HCT116 (cell line): ENCODE data around the gene CHMP1B. TPM values are rescaled to one million over a fixed set of nuclear protein-coding genes. Genes with fewer than 3 reads are reported as not detected.

Experiments
- ATAC-seq: fragments of 200-7000 bp; cut with Tn5 transposase; 2 replicates; pipeline ENCODE4 v1.9.1; 2020; ENCODE audit warnings: mild to moderate bottlenecking, moderate library complexity
- BruUV-seq: library from RNA; stranded (reverse); fragments of 400-500 nt; replicated peaks from 2 replicates; lab custom pipeline; 2021; lab: Mats Ljungman, UMichigan
- CTCF ChIA-PET: fragments of 300-600 bp; sonication (Branson Sonifier 250); formaldehyde crosslinking; loops from one replicate; lab custom pipeline; 2021; ENCODE audit warnings: antibody characterized with exemption; lab: Charles Lee
- POLR2A ChIA-PET: fragments of 300-600, 350-600 bp; sonication (Branson Sonifier 250); formaldehyde crosslinking; loops from one replicate; lab custom pipeline; 2021; ENCODE audit warnings: antibody characterized with exemption; lab: Charles Lee
- RAD21 ChIA-PET, 2 experiments: fragments of 300-600 bp; sonication (Branson Sonifier 250); formaldehyde crosslinking; loops; one replicate each; lab custom pipeline; 2023; ENCODE audit warnings: low total read pairs in 2 of 2; ENCODE audit not compliant: uncharacterized antibody in 2 of 2, unreplicated experiment in 2 of 2, low non-redundant PET in 1 of 2; lab: Charles Lee
- DNase-seq: peaks from one replicate; pipeline ENCODE4 v3.0.0-alpha.2; 2010; ENCODE audit warnings: low read depth, low spot score
- H2AFZ ChIP-seq: fragments of 200-600 bp; shearing (Covaris generic), sonication (generic); 2 replicates; pipeline ENCODE4 v1.6.1; 2017; ENCODE audit warnings: low read depth, mixed run types, mixed read lengths, antibody characterized with exemption, low read length; ENCODE audit not compliant: poor library complexity, severe bottlenecking
- H3K27ac ChIP-seq: 2 replicates; pipeline ENCODE4 v1.5.1; 2012; ENCODE audit warnings: low read depth, low read length
- H3K27me3 ChIP-seq: fragments of 200-600 bp; sonication (generic); 2 replicates; pipeline ENCODE4 v1.6.1; 2016; ENCODE audit warnings: mixed run types, low read length, mixed read lengths; ENCODE audit not compliant: insufficient read depth
- H3K36me3 ChIP-seq, 2 experiments: fragments of 200-500 bp in 1 of 2; fragments of 200-600 bp in 1 of 2; sonication (Bioruptor generic) in 1 of 2; sonication (generic) in 1 of 2; 2 replicates each; pipeline versions ENCODE4 v1.5.1 to v1.6.1; 2014 to 2016; ENCODE audit warnings: low read length in 2 of 2, inconsistent platforms in 1 of 2, mixed read lengths in 1 of 2, mixed run types in 1 of 2; ENCODE audit not compliant: insufficient read depth in 2 of 2, control insufficient read depth in 1 of 2
- H3K4me1 ChIP-seq, 2 experiments: fragments of 200-600 bp in 1 of 2; sonication (generic) in 1 of 2; 2 replicates each; pipeline versions ENCODE4 v1.5.1 to v1.6.1; 2012 to 2017; ENCODE audit warnings: low read length in 2 of 2, inconsistent platforms in 1 of 2, mild to moderate bottlenecking in 1 of 2, mixed read lengths in 1 of 2, mixed run types in 1 of 2, moderate library complexity in 1 of 2; ENCODE audit not compliant: insufficient read depth in 2 of 2, control insufficient read depth in 1 of 2
- H3K4me2 ChIP-seq: fragments of 200-600 bp; sonication (generic); 2 replicates; pipeline ENCODE4 v1.6.1; 2017; ENCODE audit warnings: mixed run types, low read length, mixed read lengths
- H3K4me3 ChIP-seq, 2 experiments: fragments of 200-600 bp in 1 of 2; sonication (generic) in 1 of 2; replicated peaks in 1 of 2; 2 replicates each; pipeline ENCODE4 v1.5.1; 2011 to 2016; ENCODE audit warnings: low read length in 2 of 2, control low read depth in 1 of 2, low read depth in 1 of 2, mild to moderate bottlenecking in 1 of 2, mixed read lengths in 1 of 2, mixed run types in 1 of 2
- H3K79me2 ChIP-seq: fragments of 200-600 bp; sonication (generic); 2 replicates; pipeline ENCODE4 v1.6.1; 2017; ENCODE audit warnings: mild to moderate bottlenecking, mixed run types, low read length, moderate library complexity, mixed read lengths; ENCODE audit not compliant: insufficient read depth
- H3K9ac ChIP-seq: fragments of 200-600 bp; sonication (generic); 2 replicates; pipeline ENCODE4 v1.6.1; 2016; ENCODE audit warnings: low read length, mixed read lengths
- H3K9me2 ChIP-seq: fragments of 200-600 bp; sonication (generic), shearing (Covaris generic); 2 replicates; pipeline ENCODE4 v1.6.1; 2017; ENCODE audit warnings: mixed run types, mild to moderate bottlenecking, moderate library complexity; ENCODE audit not compliant: insufficient read depth
- H3K9me3 ChIP-seq, 2 experiments: fragments of 200-500 bp in 1 of 2; fragments of 200-600 bp in 1 of 2; sonication (Bioruptor generic) in 1 of 2; sonication (generic) in 1 of 2; 2 replicates each; pipeline ENCODE4 v1.6.1; 2014 to 2017; ENCODE audit warnings: low read length in 2 of 2, mixed read lengths in 2 of 2, inconsistent platforms in 1 of 2, low read depth in 1 of 2, mild to moderate bottlenecking in 1 of 2, mixed run types in 1 of 2, moderate library complexity in 1 of 2; ENCODE audit not compliant: control insufficient read depth in 1 of 2, insufficient read depth in 1 of 2
- H4K20me1 ChIP-seq: fragments of 200-600 bp; sonication (generic), shearing (Covaris generic); 2 replicates; pipeline ENCODE4 v1.6.1; 2017; ENCODE audit warnings: mixed run types, mild to moderate bottlenecking, moderate library complexity; ENCODE audit not compliant: insufficient read depth
- CBX3 ChIP-seq: IDR thresholded peaks from 2 replicates; pipeline ENCODE4 v1.6.1; 2012; ENCODE audit warnings: low read depth
- CEBPB ChIP-seq: IDR thresholded peaks from 2 replicates; pipeline ENCODE4 v1.6.1; 2012; ENCODE audit warnings: low read depth
- EGR1 ChIP-seq: IDR thresholded peaks from 2 replicates; pipeline ENCODE4 v1.6.1; 2012; ENCODE audit warnings: low read depth
- EZH2 ChIP-seq: fragments of 200-600 bp; sonication (generic); IDR thresholded peaks from 2 replicates; pipeline ENCODE4 v1.6.1; 2017; ENCODE audit warnings: antibody characterized with exemption, mixed run types
- EZH2phosphoT487 ChIP-seq: fragments of 200-600 bp; IDR thresholded peaks from 2 replicates; pipeline ENCODE4 v1.6.1; 2018; ENCODE audit warnings: antibody characterized with exemption, borderline replicate concordance
- POLR2A ChIP-seq: IDR thresholded peaks from 2 replicates; pipeline ENCODE4 v1.7.0; 2011; ENCODE audit warnings: borderline replicate concordance; ENCODE audit not compliant: insufficient read depth, insufficient read length; ENCODE audit errors: extremely low read depth
- SIN3A ChIP-seq: IDR thresholded peaks from 2 replicates; pipeline ENCODE4 v1.6.1; 2012; ENCODE audit warnings: low read depth
- SRF ChIP-seq: IDR thresholded peaks from 2 replicates; pipeline ENCODE4 v1.6.1; 2012; ENCODE audit warnings: low read depth
- YY1 ChIP-seq: IDR thresholded peaks from 2 replicates; pipeline ENCODE4 v1.6.1; 2011; ENCODE audit warnings: low read length, low read depth, moderate library complexity, mild to moderate bottlenecking; ENCODE audit not compliant: insufficient replicate concordance; ENCODE audit errors: extremely low read depth
- ZNF274 ChIP-seq: fragments of 200-500 bp; sonication (Bioruptor generic); IDR thresholded peaks from 2 replicates; pipeline ENCODE4 v1.6.1; 2014; ENCODE audit warnings: mild to moderate bottlenecking, low read depth, low read length, inconsistent platforms
- intact Hi-C: fragments of 100-400 bp; cut with micrococcal nuclease; formaldehyde crosslinking; loops from 2 replicates; pipeline ENCODE4 v1.10.0; 2022
- total RNA-seq: library from RNA; stranded (reverse); gene quantifications from one replicate; pipeline ENCODE4 v1.2.1, GENCODE V29; 2021; ENCODE audit not compliant: unreplicated experiment
- TF ChIP-seq, protein P1 (sequence below): IDR thresholded peaks from 2 replicates; pipeline ENCODE4 v1.6.1; 2012
- TF ChIP-seq, protein P2 (sequence below): IDR thresholded peaks from 2 replicates; pipeline ENCODE4 v1.6.1; 2011; ENCODE audit warnings: mild to moderate bottlenecking, low read length, moderate library complexity; ENCODE audit not compliant: insufficient replicate concordance; ENCODE audit errors: extremely low read depth
- TF ChIP-seq, protein P3 (sequence below): IDR thresholded peaks from 2 replicates; pipeline ENCODE4 v1.6.1; 2012
- TF ChIP-seq, protein P4 (sequence below), 3 experiments: fragments of 200-600 bp in 1 of 3; sonication (generic) in 1 of 3; IDR thresholded peaks in 2 of 3; conservative IDR thresholded peaks in 1 of 3; 2 replicates each; pipeline ENCODE4 v1.5.1; 2012 to 2017; ENCODE audit warnings: low read depth in 2 of 3, low read length in 2 of 3, antibody characterized with exemption in 1 of 3, borderline replicate concordance in 1 of 3, control low read depth in 1 of 3, mild to moderate bottlenecking in 1 of 3, mixed read lengths in 1 of 3, mixed run types in 1 of 3, moderate library complexity in 1 of 3; ENCODE audit not compliant: insufficient read depth in 1 of 3

The CHMP1B gene
- total RNA-seq, 1 experiment from 2014 or later: 30.3 TPM

DNA sequence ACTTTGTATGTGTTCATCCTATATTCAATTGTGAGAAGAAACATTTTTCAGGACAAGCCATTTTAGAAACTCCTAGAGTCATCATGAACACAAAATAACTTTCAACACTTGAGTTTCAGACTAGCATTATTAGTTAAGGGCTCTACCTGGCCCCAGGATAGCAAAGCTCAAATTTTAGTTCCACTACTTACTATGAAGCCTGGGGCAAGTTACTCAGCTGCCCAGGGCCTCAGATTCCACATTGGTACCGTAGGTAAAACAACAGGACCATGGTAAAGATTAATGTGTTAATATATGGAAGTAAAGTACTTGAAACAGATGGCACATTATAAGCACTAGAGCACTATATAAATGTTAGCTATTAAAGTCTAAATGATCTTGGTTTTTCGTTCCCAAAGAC, 37.5 kb downstream of the CHMP1B start:
- H4K20me1 ChIP-seq: no peaks in the 10 kb centered on the region
- BruUV-seq: no TSS peak
- H3K4me3 ChIP-seq: no peak overlapping the region
- H3K27ac ChIP-seq: no peak overlapping the region
- no peak for ATAC-seq
- H3K9ac ChIP-seq: no peak overlapping the region
- H3K4me1 ChIP-seq: peaks cover 10 to 17% of the 10 kb centered on the region in 2 experiments; a peak in 3 of 4 replicates
- H2AFZ ChIP-seq: no peak overlapping the region
- no peaks in the 10 kb centered on the region; a peak in 1 of 4 replicates for H3K36me3 ChIP-seq
- DNase-seq: no peak
- ChIA-PET RAD21 (no interaction called here), POLR2A (no interaction called here), CTCF (no interaction called here)
- H3K27me3 ChIP-seq: no peaks in the 10 kb centered on the region
- no peaks in the 10 kb centered on the region for H3K9me2 ChIP-seq
- no peak overlapping the region for H3K4me2 ChIP-seq
- intact Hi-C loops: no loop called here
- TF ChIP-seq YY1: no peak
- TF ChIP-seq EZH2: no peak
- TF ChIP-seq, protein P1, sequence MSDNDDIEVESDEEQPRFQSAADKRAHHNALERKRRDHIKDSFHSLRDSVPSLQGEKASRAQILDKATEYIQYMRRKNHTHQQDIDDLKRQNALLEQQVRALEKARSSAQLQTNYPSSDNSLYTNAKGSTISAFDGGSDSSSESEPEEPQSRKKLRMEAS: no peak
- no peak for TF ChIP-seq POLR2A
- TF ChIP-seq, protein P2, sequence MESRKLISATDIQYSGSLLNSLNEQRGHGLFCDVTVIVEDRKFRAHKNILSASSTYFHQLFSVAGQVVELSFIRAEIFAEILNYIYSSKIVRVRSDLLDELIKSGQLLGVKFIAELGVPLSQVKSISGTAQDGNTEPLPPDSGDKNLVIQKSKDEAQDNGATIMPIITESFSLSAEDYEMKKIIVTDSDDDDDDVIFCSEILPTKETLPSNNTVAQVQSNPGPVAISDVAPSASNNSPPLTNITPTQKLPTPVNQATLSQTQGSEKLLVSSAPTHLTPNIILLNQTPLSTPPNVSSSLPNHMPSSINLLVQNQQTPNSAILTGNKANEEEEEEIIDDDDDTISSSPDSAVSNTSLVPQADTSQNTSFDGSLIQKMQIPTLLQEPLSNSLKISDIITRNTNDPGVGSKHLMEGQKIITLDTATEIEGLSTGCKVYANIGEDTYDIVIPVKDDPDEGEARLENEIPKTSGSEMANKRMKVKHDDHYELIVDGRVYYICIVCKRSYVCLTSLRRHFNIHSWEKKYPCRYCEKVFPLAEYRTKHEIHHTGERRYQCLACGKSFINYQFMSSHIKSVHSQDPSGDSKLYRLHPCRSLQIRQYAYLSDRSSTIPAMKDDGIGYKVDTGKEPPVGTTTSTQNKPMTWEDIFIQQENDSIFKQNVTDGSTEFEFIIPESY: no peak
- no peak for TF ChIP-seq CEBPB
- no peaks in the 10 kb centered on the region for H3K79me2 ChIP-seq
- no peaks in the 10 kb centered on the region for H3K9me3 ChIP-seq

DNA sequence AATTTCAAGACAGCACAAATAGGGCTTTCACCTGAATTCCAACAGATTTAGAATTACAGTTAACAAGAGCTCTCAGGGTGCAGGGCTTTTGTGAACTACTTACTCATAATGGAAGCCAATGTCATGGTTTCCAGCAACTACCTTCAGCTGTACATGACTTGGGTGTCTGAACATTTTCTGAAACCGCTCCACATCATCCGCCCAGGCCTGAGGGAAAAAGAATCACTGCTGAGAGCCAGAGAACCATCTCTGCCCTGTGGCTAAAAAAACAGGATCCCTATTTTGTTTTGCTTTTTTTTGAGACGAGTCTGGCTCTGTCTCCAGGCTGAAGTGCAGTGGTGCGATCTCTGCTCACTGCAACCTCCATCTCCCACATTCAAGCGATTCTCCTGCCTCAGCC, 38.1 kb downstream of the CHMP1B start:
- TF ChIP-seq ZNF274 (no peak), CEBPB (no peak), CBX3 (no peak), EZH2phosphoT487 (no peak), SIN3A (no peak), EGR1 (no peak), SRF (no peak)
- TF ChIP-seq, protein P3, sequence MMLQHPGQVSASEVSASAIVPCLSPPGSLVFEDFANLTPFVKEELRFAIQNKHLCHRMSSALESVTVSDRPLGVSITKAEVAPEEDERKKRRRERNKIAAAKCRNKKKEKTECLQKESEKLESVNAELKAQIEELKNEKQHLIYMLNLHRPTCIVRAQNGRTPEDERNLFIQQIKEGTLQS: no peak
- TF ChIP-seq, protein P4, sequence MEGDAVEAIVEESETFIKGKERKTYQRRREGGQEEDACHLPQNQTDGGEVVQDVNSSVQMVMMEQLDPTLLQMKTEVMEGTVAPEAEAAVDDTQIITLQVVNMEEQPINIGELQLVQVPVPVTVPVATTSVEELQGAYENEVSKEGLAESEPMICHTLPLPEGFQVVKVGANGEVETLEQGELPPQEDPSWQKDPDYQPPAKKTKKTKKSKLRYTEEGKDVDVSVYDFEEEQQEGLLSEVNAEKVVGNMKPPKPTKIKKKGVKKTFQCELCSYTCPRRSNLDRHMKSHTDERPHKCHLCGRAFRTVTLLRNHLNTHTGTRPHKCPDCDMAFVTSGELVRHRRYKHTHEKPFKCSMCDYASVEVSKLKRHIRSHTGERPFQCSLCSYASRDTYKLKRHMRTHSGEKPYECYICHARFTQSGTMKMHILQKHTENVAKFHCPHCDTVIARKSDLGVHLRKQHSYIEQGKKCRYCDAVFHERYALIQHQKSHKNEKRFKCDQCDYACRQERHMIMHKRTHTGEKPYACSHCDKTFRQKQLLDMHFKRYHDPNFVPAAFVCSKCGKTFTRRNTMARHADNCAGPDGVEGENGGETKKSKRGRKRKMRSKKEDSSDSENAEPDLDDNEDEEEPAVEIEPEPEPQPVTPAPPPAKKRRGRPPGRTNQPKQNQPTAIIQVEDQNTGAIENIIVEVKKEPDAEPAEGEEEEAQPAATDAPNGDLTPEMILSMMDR (IDR thresholded peaks at IDR 0.05 in 2 of 3, conservative IDR thresholded peaks at IDR 0.05 in 1 of 3; ENCODE audit: borderline replicate concordance in 1 of 3, insufficient read depth in 1 of 3, low read depth in 2 of 3, low read length in 2 of 3): no peak
- TF ChIP-seq, all 23 proteins: peak for 0
- Histone ChIP-seq H3K4me1 (peaks cover 10 to 21% of the 10 kb centered on the region in 2 experiments; a peak in 3 of 4 replicates), H3K9ac (no peak overlapping the region), H3K27ac (no peak overlapping the region), H3K79me2 (no peaks in the 10 kb centered on the region), H3K27me3 (no peaks in the 10 kb centered on the region), H3K9me2 (no peaks in the 10 kb centered on the region), H4K20me1 (no peaks in the 10 kb centered on the region), H3K4me3 (no peak overlapping the region), H2AFZ (no peak overlapping the region), H3K9me3 (no peaks in the 10 kb centered on the region), H3K36me3 (no peaks in the 10 kb centered on the region; a peak in 1 of 4 replicates), H3K4me2 (no peak overlapping the region)
- no TSS peak for BruUV-seq
- POLR2A ChIA-PET: no interaction called here
- CTCF ChIA-PET: no interaction called here
- intact Hi-C loops: no loop called here
- ATAC-seq (no peak), DNase-seq (no peak)
- RAD21 ChIA-PET: no interaction called here
